ENCODE results near the gene SIGLEC5.
A peak's percentile ranks its signal among the peaks of the same experiment; 100 is the strongest.
"Not testable (repeated sequence)": the region's sequence is repeated elsewhere in the genome, so short reads cannot be mapped to it uniquely, and the experiment has no call there.

SIGLEC5 gene

GRCh38 chr19:51630315-51630714, at the start of gene SIGLEC5:
Gene SIGLEC5, minus strand, starts transcription at chr19:51630401. Its CDS starts 66 bp downstream, at chr19:51630335.
- not testable (repeated sequence) for DNase-seq (ENCODE audit: low read depth); H3K9me3 ChIP-seq (ENCODE audit: control insufficient read depth, low read length); H3K9ac ChIP-seq (ENCODE audit: low read length); H3K4me3 ChIP-seq (ENCODE audit: low read length); H3K36me3 ChIP-seq (ENCODE audit: control insufficient read depth, insufficient read depth, low read length, severe bottlenecking); H3K4me1 ChIP-seq (ENCODE audit: control insufficient read depth, insufficient read depth, low read length)
- peaks cover 21% of the 10 kb centered on the region for H3K27me3 ChIP-seq (replicated peaks; ENCODE audit: control insufficient read depth, insufficient read depth, low read length)

- no peaks in the 10 kb centered on the region for H3K9me3 ChIP-seq (ENCODE audit: control insufficient read depth, low read length)
- H3K4me1 ChIP-seq (ENCODE audit: control insufficient read depth, insufficient read depth, low read length), result no peaks in the 10 kb centered on the region
- no peaks in the 10 kb centered on the region for H3K36me3 ChIP-seq (ENCODE audit: control insufficient read depth, insufficient read depth, low read length, severe bottlenecking)
- H3K9ac ChIP-seq (ENCODE audit: low read length), result no peak overlapping the region
- DNase-seq (ENCODE audit: low read depth), result no peak
- H3K27me3 ChIP-seq (replicated peaks; ENCODE audit: control insufficient read depth, insufficient read depth, low read length), result peaks cover 11% of the 10 kb centered on the region
- H3K4me3 ChIP-seq (ENCODE audit: low read length), result no peak overlapping the region
These were observed 46.4 kb upstream of the SIGLEC5 start for GRCh38 chr19:51676566-51677083.

- H3K4me1 ChIP-seq (ENCODE audit: control insufficient read depth, insufficient read depth, low read length); H3K36me3 ChIP-seq (ENCODE audit: control insufficient read depth, insufficient read depth, low read length, severe bottlenecking); H3K4me3 ChIP-seq (ENCODE audit: low read length); H3K9me3 ChIP-seq (ENCODE audit: control insufficient read depth, low read length); H3K9ac ChIP-seq (ENCODE audit: low read length): not testable (repeated sequence)
- H3K27me3 ChIP-seq (replicated peaks; ENCODE audit: control insufficient read depth, insufficient read depth, low read length), result peaks cover 11% of the 10 kb centered on the region
- DNase-seq (ENCODE audit: low read depth), result peak; percentile 53
These were observed 45.8 kb upstream of the SIGLEC5 start for GRCh38 chr19:51675911-51676565.

GRCh38 chr19:51668216-51668615, 38.0 kb upstream of the SIGLEC5 start:
- no peak for DNase-seq (ENCODE audit: low read depth)
- no peak overlapping the region for H3K9ac ChIP-seq (ENCODE audit: low read length)

GRCh38 chr19:51664997-51665396, 34.8 kb upstream of the SIGLEC5 start:
- Histone ChIP-seq H3K9ac (ENCODE audit: low read length) (no peak overlapping the region), H3K4me1 (ENCODE audit: control insufficient read depth, insufficient read depth, low read length) (peaks cover 4% of the 10 kb centered on the region), H3K36me3 (ENCODE audit: control insufficient read depth, insufficient read depth, low read length, severe bottlenecking) (no peaks in the 10 kb centered on the region), H3K4me3 (ENCODE audit: low read length) (no peak overlapping the region), H3K27me3 (replicated peaks; ENCODE audit: control insufficient read depth, insufficient read depth, low read length) (no peaks in the 10 kb centered on the region), H3K9me3 (ENCODE audit: control insufficient read depth, low read length) (no peaks in the 10 kb centered on the region)
- peak; percentile 10 for DNase-seq (ENCODE audit: low read depth)

More at GRCh38 chr19:51668216-51668615, 38.0 kb upstream of the SIGLEC5 start:
- peaks cover 4% of the 10 kb centered on the region for H3K4me1 ChIP-seq (ENCODE audit: control insufficient read depth, insufficient read depth, low read length)
- no peak overlapping the region for H3K4me3 ChIP-seq (ENCODE audit: low read length)
- no peaks in the 10 kb centered on the region for H3K9me3 ChIP-seq (ENCODE audit: control insufficient read depth, low read length)
- H3K36me3 ChIP-seq (ENCODE audit: control insufficient read depth, insufficient read depth, low read length, severe bottlenecking), result no peaks in the 10 kb centered on the region
- no peaks in the 10 kb centered on the region for H3K27me3 ChIP-seq (replicated peaks; ENCODE audit: control insufficient read depth, insufficient read depth, low read length)

GRCh38 chr19:51664131-51664530, 33.9 kb upstream of the SIGLEC5 start:
- DNase-seq (ENCODE audit: low read depth), result no peak
- Histone ChIP-seq H3K4me1 (ENCODE audit: control insufficient read depth, insufficient read depth, low read length) (no peaks in the 10 kb centered on the region), H3K4me3 (ENCODE audit: low read length) (no peak overlapping the region), H3K27me3 (replicated peaks; ENCODE audit: control insufficient read depth, insufficient read depth, low read length) (no peaks in the 10 kb centered on the region), H3K9me3 (ENCODE audit: control insufficient read depth, low read length) (no peaks in the 10 kb centered on the region), H3K9ac (ENCODE audit: low read length) (no peak overlapping the region), H3K36me3 (ENCODE audit: control insufficient read depth, insufficient read depth, low read length, severe bottlenecking) (no peaks in the 10 kb centered on the region)

- H3K9me3 ChIP-seq (ENCODE audit: control insufficient read depth, low read length), result no peaks in the 10 kb centered on the region
- DNase-seq (ENCODE audit: low read depth), result no peak
- H3K4me3 ChIP-seq (ENCODE audit: low read length), result no peak overlapping the region
- H3K36me3 ChIP-seq (ENCODE audit: control insufficient read depth, insufficient read depth, low read length, severe bottlenecking), result no peaks in the 10 kb centered on the region
- H3K27me3 ChIP-seq (replicated peaks; ENCODE audit: control insufficient read depth, insufficient read depth, low read length), result no peaks in the 10 kb centered on the region
- H3K4me1 ChIP-seq (ENCODE audit: control insufficient read depth, insufficient read depth, low read length), result no peaks in the 10 kb centered on the region
- H3K9ac ChIP-seq (ENCODE audit: low read length), result no peak overlapping the region
These were observed 33.4 kb upstream of the SIGLEC5 start for GRCh38 chr19:51663650-51664049.

- H3K9ac ChIP-seq (ENCODE audit: low read length), result no peak overlapping the region
- no peaks in the 10 kb centered on the region for H3K9me3 ChIP-seq (ENCODE audit: control insufficient read depth, low read length)
- H3K4me1 ChIP-seq (ENCODE audit: control insufficient read depth, insufficient read depth, low read length), result peaks cover 3% of the 10 kb centered on the region
- no peaks in the 10 kb centered on the region for H3K36me3 ChIP-seq (ENCODE audit: control insufficient read depth, insufficient read depth, low read length, severe bottlenecking)
- no peak overlapping the region for H3K4me3 ChIP-seq (ENCODE audit: low read length)
- DNase-seq (ENCODE audit: low read depth), result peak; percentile 91
- no peaks in the 10 kb centered on the region for H3K27me3 ChIP-seq (replicated peaks; ENCODE audit: control insufficient read depth, insufficient read depth, low read length)
These were observed 30.9 kb upstream of the SIGLEC5 start for GRCh38 chr19:51660975-51661600.

GRCh38 chr19:51654783-51655182, 24.6 kb upstream of the SIGLEC5 start:
- Histone ChIP-seq H3K9me3 (ENCODE audit: control insufficient read depth, low read length) (no peaks in the 10 kb centered on the region), H3K27me3 (replicated peaks; ENCODE audit: control insufficient read depth, insufficient read depth, low read length) (peaks cover 25% of the 10 kb centered on the region), H3K4me1 (ENCODE audit: control insufficient read depth, insufficient read depth, low read length) (peaks cover 3% of the 10 kb centered on the region), H3K36me3 (ENCODE audit: control insufficient read depth, insufficient read depth, low read length, severe bottlenecking) (no peaks in the 10 kb centered on the region), H3K9ac (ENCODE audit: low read length) (no peak overlapping the region), H3K4me3 (ENCODE audit: low read length) (no peak overlapping the region)
- DNase-seq (ENCODE audit: low read depth), result no peak

- DNase-seq (ENCODE audit: low read depth), result no peak
- Histone ChIP-seq H3K9ac (ENCODE audit: low read length) (no peak overlapping the region), H3K9me3 (ENCODE audit: control insufficient read depth, low read length) (peaks cover 2% of the 10 kb centered on the region), H3K4me3 (ENCODE audit: low read length) (no peak overlapping the region), H3K27me3 (replicated peaks; ENCODE audit: control insufficient read depth, insufficient read depth, low read length) (peaks cover 33% of the 10 kb centered on the region), H3K36me3 (ENCODE audit: control insufficient read depth, insufficient read depth, low read length, severe bottlenecking) (no peaks in the 10 kb centered on the region), H3K4me1 (ENCODE audit: control insufficient read depth, insufficient read depth, low read length) (peaks cover 3% of the 10 kb centered on the region)
These were observed 23.0 kb upstream of the SIGLEC5 start for GRCh38 chr19:51653162-51653561.

- Histone ChIP-seq H3K9me3 (ENCODE audit: control insufficient read depth, low read length) (peaks cover 2% of the 10 kb centered on the region), H3K27me3 (replicated peaks; ENCODE audit: control insufficient read depth, insufficient read depth, low read length) (peaks cover 33% of the 10 kb centered on the region), H3K4me1 (ENCODE audit: control insufficient read depth, insufficient read depth, low read length) (peaks cover 2% of the 10 kb centered on the region), H3K4me3 (ENCODE audit: low read length) (no peak overlapping the region), H3K9ac (ENCODE audit: low read length) (no peak overlapping the region), H3K36me3 (ENCODE audit: control insufficient read depth, insufficient read depth, low read length, severe bottlenecking) (no peaks in the 10 kb centered on the region)
- DNase-seq (ENCODE audit: low read depth), result no peak
These were observed 22.1 kb upstream of the SIGLEC5 start for GRCh38 chr19:51652266-51652665.
